ENCODE measurements around the gene GPR171. TPM values are rescaled to one million over a fixed set of nuclear protein-coding genes. Genes with fewer than 3 reads are reported as not detected.
"Not testable (repeated sequence)": the region's sequence is repeated elsewhere in the genome, so short reads cannot be mapped to it uniquely, and the experiment has no call there.

Gene GPR171
- polyA plus RNA-seq, 4 donors = 0.11 to 0.40 (median 0.33) TPM; not detected in 1

- DNase-seq (ENCODE audit: low read depth in 4 of 4, low spot score in 2 of 4) = no peak
These were observed 19.7 kb downstream of the GPR171 start for GRCh38 chr3:151183265-151183671.

GRCh38 chr3:151182349-151183079, 20.5 kb downstream of the GPR171 start:
- DNase-seq (ENCODE audit: low read depth in 4 of 4, low spot score in 2 of 4) = no peak

- DNase-seq (ENCODE audit: low read depth in 4 of 4, low spot score in 2 of 4) = no peak
These were observed 24.7 kb downstream of the GPR171 start for GRCh38 chr3:151178208-151178845.

- no peak for DNase-seq (ENCODE audit: low read depth in 4 of 4, low spot score in 2 of 4)
These were observed 27.1 kb downstream of the GPR171 start for GRCh38 chr3:151175952-151176351.

DNA sequence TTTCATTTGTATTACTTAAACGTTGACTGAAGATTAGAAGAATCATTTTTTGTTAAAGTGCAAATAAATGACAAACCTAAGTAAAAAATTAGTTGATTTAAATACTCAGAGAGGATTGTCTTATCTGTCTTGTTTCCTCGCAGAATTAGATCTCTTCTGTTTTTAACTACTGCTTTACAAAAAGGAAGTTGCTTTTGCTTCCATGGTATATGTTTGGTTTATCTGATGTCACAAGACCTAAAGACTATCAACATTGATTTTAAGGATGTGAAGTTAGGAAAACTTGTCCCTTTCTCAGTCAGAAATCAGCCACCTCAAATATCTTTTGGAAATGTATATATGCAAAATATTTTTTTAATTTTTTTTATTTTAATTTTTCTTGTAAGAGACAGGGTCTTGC, 28.7 kb downstream of the GPR171 start:
- DNase-seq (ENCODE audit: low read depth in 4 of 4, low spot score in 2 of 4) = no peak

GRCh38 chr3:151171145-151171757, 31.8 kb downstream of the GPR171 start:
- DNase-seq (ENCODE audit: low read depth in 4 of 4, low spot score in 2 of 4) = no peak

GRCh38 chr3:151169948-151170679, 32.9 kb downstream of the GPR171 start:
- DNase-seq (ENCODE audit: low read depth in 4 of 4, low spot score in 2 of 4) = not testable (repeated sequence)

- no peak for DNase-seq (ENCODE audit: low read depth in 4 of 4, low spot score in 2 of 4)
These were observed 33.6 kb downstream of the GPR171 start for GRCh38 chr3:151169262-151169947.

GRCh38 chr3:151168269-151169094, 34.5 kb downstream of the GPR171 start:
- peak in 1 of 4 donors; percentile 48 for DNase-seq (ENCODE audit: low read depth in 4 of 4, low spot score in 2 of 4)

DNA sequence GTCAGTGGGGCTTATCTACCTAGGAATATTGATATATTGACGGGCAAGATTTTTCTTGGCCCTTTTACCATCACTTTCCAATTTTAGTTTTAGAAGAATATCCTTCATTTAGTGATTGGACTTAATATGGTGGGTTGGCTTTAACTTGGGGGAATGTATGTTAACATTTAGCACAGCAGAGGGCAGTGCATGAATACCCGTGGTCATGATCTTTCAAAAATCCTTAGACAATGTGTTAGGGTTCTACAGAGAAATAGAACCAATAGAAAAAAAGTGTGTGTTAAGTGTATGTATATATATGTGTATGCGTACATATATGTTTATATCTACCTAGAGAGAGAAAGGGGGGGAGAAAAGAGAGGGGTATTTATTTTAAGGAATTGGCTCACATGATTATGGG, 36.9 kb downstream of the GPR171 start:
- DNase-seq (ENCODE audit: low read depth in 4 of 4, low spot score in 2 of 4) = no peak

GRCh38 chr3:151165226-151165625, 37.8 kb downstream of the GPR171 start:
- DNase-seq (ENCODE audit: low read depth in 4 of 4, low spot score in 2 of 4) = peak; percentile 38 to 42 (median 40)

GRCh38 chr3:151159806-151160205, 43.2 kb downstream of the GPR171 start:
- no peak for DNase-seq (ENCODE audit: low read depth in 4 of 4, low spot score in 2 of 4)

DNA sequence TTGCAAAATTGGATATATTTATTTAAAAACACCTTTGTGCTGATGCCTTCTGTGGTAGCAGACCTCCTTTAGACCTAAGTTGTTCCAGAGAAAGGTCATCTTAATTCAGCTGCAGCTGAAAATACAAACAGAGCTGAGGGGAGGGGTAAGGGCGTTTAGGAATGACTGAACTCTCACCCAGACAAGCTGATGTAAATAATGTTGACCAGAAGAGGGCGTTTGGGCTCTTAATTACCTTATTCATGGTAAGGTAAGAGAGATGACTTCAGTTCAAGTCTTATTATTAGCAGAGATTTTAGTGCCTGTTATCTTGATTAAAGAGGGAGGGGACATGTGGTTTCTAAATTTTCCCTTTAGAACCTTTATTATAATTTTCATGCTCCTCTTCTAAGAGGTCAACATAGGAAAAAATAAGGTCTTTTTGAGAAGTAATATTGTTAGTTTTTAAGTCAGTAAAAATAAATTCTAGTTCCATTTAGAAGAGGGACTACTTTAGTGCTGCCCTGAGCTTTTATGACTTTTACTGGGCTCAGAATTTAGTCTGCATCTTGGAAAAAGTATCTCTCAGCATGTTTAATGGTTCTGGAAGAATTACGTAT, 46.3 kb downstream of the GPR171 start:
- DNase-seq (ENCODE audit: low read depth in 4 of 4, low spot score in 2 of 4) = peak in 1 of 4 donors; percentile 53

DNA sequence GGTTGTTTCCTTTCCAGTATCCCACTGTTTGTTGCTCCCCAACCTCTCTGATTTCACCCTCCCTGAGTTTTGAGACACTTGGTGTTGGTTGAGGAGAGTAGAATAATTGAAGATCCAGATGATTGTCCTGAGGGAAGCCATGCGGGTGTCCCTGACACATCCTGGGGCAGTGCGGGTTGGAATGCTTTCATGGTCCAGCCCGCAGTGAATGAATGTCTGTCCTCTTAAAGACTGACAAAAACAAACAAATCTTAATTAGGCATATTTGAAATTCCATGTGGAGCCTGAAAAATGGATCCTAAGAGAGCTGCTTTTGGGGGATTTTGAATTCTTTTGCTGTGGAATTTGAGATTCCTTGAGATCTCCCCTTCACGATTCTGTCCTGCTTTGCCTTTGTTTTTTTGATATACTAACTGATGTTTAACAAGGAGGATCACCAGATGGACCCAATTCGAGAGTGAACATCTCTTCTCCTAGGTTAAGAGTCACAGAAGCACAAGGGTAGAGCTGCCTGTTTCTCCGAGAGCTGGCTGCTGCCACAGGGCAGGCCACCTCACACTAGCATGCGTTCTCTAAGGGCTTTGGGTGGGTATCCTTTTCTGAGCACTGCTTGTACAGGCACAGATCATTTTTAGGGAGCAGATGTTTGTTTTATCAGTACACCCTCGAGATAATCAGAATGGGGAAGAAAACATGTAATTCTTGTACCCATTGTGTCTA, 47.4 kb downstream of the GPR171 start:
- no peak for DNase-seq (ENCODE audit: low read depth in 4 of 4, low spot score in 2 of 4)

GRCh38 chr3:151154566-151154965, 48.5 kb downstream of the GPR171 start:
- DNase-seq (ENCODE audit: low read depth in 4 of 4, low spot score in 2 of 4) = no peak

- no peak for DNase-seq (ENCODE audit: low read depth in 4 of 4, low spot score in 2 of 4)
These were observed 50.4 kb downstream of the GPR171 start for GRCh38 chr3:151152455-151153079.
